Heart right ventricle (tissue), 16 donors: ENCODE measurements around the gene PARD3. TPM values are rescaled to one million over a fixed set of nuclear protein-coding genes. Genes with fewer than 3 reads are reported as not detected.

Experiments used
- ATAC-seq, 8 donors: fragments of 200-7000 bp; cut with Tn5 transposase; one replicate each; pipeline ENCODE4 v1.9.1; 2020; ENCODE audit warnings: mild to moderate bottlenecking in 8 of 8, moderate library complexity in 8 of 8, moderate number of reproducible peaks in 1 of 8
- DNase-seq, 2 donors: peaks; one replicate each; pipeline ENCODE4 v3.0.0-alpha.2; 2020
- H3K27ac ChIP-seq, 10 donors: fragments of 200-600 bp; sonication (generic) in 2 of 10; one replicate each; pipeline versions ENCODE4 v1.5.0 to v1.8.0; 2020 to 2022; ENCODE audit warnings: mild to moderate bottlenecking in 3 of 10
- H3K27me3 ChIP-seq, 7 donors: fragments of 200-600 bp; one replicate each; pipeline ENCODE4 v1.8.0; 2021 to 2022; ENCODE audit warnings: mild to moderate bottlenecking in 2 of 7
- H3K36me3 ChIP-seq, 9 donors: fragments of 200-600 bp; sonication (generic) in 1 of 9; one replicate each; pipeline versions ENCODE4 v1.5.0 to v1.8.0; 2020 to 2022; ENCODE audit warnings: mild to moderate bottlenecking in 2 of 9
- H3K4me1 ChIP-seq, 9 donors: fragments of 200-600 bp; sonication (generic) in 1 of 9; one replicate each; pipeline versions ENCODE4 v1.5.0 to v1.8.0; 2020 to 2022; ENCODE audit warnings: mild to moderate bottlenecking in 4 of 9
- H3K4me3 ChIP-seq, 10 donors: fragments of 200-600 bp; sonication (generic) in 2 of 10; one replicate each; pipeline versions ENCODE4 v1.5.0 to v1.8.0; 2020 to 2022; ENCODE audit warnings: mild to moderate bottlenecking in 7 of 10, moderate library complexity in 2 of 10
- H3K9me3 ChIP-seq, 11 donors: fragments of 200-600 bp in 10 of 11; sonication (generic) in 2 of 11; one replicate each; pipeline versions ENCODE4 v1.5.0 to v1.8.0; 2013 to 2022; ENCODE audit warnings: mild to moderate bottlenecking in 2 of 11, control low read depth in 1 of 11, moderate library complexity in 1 of 11
- WGBS, 2 donors: extraction: QIAGEN DNeasy Blood & Tissue Kit; methylation state at CpG; one replicate each; pipeline ENCODE4 v1.1.7; 2013; ENCODE audit warnings: inconsistent platforms in 1 of 2; 5-methylcytosine and 5-hydroxymethylcytosine counted together
- intact Hi-C, 10 donors: fragments of 100-400 bp; cut with DNase I; formaldehyde crosslinking; loops; one replicate each; pipeline versions ENCODE4 v1.11.1 to v1.14.2; 2022
- polyA plus RNA-seq, 2 donors: library from polyadenylated mRNA; stranded (reverse); fragments of 200-250 nt; gene quantifications; one replicate each; pipeline ENCODE4 v1.2.3, GENCODE V29; 2013
- total RNA-seq, 10 donors: library from RNA; stranded (reverse); fragmentation: NEBNext Ultra II Directional in 3 of 10; extraction: Animal tissue kit (Norgen Biotek cat#: 25700) in 3 of 10; gene quantifications; one replicate each; pipeline versions ENCODE4 v1.2.1 to v1.2.4, GENCODE V29; 2021 to 2023
- TF ChIP-seq, protein P1 (sequence below), 9 donors: fragments of 200-600 bp; sonication (generic) in 2 of 9; IDR thresholded peaks; one replicate each; pipeline versions ENCODE4 v1.5.0 to v1.8.0; 2021 to 2022; ENCODE audit warnings: antibody characterized with exemption in 9 of 9, mild to moderate bottlenecking in 5 of 9, moderate library complexity in 1 of 9
- donor health status: Arrhythmogenic right ventricular cardiomyopathy.
- donor health status: ischemic (EF 13 %, LVEDD 7.1; RV severe dilation, severe dysfunction).
- donor health status: healthy with polysubstance abuse.
- donor health status: DM: no; HTN: yes; CAD: no.
- donor health status: DM: no; HTN: no; CAD: no.
- donor health status: ischemic (EF 25% LVEDD 6.9; RV normal size, moderate dysfunction).
- donor health status: ischemic (EF 25% LVEDD 5.7; RV mildly dilated, moderate dysfunction).
- donor health status: healthy.
- donor health status: DM: yes; HTN: yes; CAD: no.
- donor health status: Ischemic cardiomyopathy.
- donor health status: ischemic (EF 35%, LVEDD 5.7; RV mildly dilated, moderate dysfunction).
- donor health status: nonischemic (EF 11% LVEDD 7.7; RV severe dilation, severe dysfunction).
- donor health status: DM: yes; HTN: yes; CAD: no.
- donor health status: PGD.
- donor health status: ischemic (EF 29% LVEDD 5.4; RV normal size, mild dysfunction).
- donor health status: nonischemic (EF 23%, LVEDD 6.1; RV moderate dilation, normal function).

Gene PARD3
- total and polyA plus RNA-seq, 12 donors: 19.7 to 41.8 (median 34.2) TPM

DNA sequence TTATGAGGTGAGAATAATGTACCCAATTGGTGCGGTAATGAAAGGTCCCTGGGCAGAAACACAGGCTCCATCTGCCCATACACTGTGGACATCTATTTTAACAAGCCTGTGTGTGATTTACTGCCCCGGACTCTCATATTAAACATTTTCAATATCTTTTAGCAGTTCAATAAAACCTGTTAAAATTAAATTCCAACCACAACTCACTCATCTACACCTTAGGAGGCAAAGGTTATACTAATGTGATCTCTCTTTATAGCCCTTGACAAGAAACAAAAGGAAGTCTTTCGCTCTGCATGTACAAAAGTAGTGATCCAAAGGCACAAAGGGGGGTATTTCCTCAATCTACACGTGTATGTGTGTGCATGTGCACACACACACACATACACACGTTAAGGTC, 186.0 kb downstream of the PARD3 start:
- Histone ChIP-seq H3K27ac (no peak overlapping the region), H3K4me1 (peaks cover 0 to 30% (median 13%) of the 10 kb centered on the region in 9 donors), H3K36me3 (no peaks in the 10 kb centered on the region), H3K27me3 (no peaks in the 10 kb centered on the region), H3K4me3 (no peak overlapping the region), H3K9me3 (no peaks in the 10 kb centered on the region)
- no peak for DNase-seq
- no peak for ATAC-seq
- WGBS, 2 donors: 90 to 91% methylated on average over 5 of the region's 5 CpGs
- intact Hi-C loops: no loop called here
- TF ChIP-seq, protein P1, sequence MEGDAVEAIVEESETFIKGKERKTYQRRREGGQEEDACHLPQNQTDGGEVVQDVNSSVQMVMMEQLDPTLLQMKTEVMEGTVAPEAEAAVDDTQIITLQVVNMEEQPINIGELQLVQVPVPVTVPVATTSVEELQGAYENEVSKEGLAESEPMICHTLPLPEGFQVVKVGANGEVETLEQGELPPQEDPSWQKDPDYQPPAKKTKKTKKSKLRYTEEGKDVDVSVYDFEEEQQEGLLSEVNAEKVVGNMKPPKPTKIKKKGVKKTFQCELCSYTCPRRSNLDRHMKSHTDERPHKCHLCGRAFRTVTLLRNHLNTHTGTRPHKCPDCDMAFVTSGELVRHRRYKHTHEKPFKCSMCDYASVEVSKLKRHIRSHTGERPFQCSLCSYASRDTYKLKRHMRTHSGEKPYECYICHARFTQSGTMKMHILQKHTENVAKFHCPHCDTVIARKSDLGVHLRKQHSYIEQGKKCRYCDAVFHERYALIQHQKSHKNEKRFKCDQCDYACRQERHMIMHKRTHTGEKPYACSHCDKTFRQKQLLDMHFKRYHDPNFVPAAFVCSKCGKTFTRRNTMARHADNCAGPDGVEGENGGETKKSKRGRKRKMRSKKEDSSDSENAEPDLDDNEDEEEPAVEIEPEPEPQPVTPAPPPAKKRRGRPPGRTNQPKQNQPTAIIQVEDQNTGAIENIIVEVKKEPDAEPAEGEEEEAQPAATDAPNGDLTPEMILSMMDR (IDR thresholded peaks at IDR 0.05): no peak

DNA sequence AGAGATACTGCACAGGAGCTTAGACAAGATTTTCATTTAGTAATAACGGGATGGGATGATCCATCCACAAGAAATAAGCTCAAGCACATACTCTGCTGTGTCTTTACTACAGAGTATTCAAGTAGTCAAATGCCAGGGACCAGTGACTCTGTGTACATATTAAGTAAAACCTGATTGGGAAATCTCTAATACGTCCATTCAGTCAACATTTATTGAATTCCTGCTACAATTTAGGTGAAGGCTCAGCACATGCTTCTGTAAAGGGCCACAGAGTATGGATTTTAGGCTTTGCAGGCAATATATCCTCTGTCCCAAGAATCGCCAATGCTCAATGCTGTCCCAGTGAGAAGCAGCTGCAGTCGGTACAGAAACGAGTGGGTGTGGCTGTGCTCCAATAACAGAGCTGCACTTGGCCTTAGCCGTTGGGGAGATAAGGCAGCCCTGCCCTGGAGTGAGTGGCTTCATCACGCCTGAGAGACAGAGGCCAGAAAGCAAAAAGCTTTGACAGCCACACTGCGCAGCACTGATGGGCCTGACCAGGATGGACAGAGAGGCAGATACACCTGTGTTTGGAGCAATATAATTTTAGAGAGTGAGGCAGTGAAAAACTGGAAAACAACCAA, 186.8 kb downstream of the PARD3 start:
- Histone ChIP-seq H3K4me1 (peaks cover 0 to 30% (median 13%) of the 10 kb centered on the region in 9 donors), H3K36me3 (no peaks in the 10 kb centered on the region), H3K27ac (peak overlapping the region in 1 of 10 donors; percentile 26), H3K9me3 (no peaks in the 10 kb centered on the region), H3K4me3 (peak overlapping the region in 1 of 10 donors; percentile 16), H3K27me3 (no peaks in the 10 kb centered on the region)
- peak; percentile 68 to 83 for DNase-seq
- TF ChIP-seq, protein P1 (IDR thresholded peaks at IDR 0.05): no peak
- peak; percentile 91 to 97 (median 94) for ATAC-seq
- 27 to 29% methylated on average over 8 of the region's 8 CpGs for WGBS, 2 donors
- intact Hi-C loops: no loop called here

DNA sequence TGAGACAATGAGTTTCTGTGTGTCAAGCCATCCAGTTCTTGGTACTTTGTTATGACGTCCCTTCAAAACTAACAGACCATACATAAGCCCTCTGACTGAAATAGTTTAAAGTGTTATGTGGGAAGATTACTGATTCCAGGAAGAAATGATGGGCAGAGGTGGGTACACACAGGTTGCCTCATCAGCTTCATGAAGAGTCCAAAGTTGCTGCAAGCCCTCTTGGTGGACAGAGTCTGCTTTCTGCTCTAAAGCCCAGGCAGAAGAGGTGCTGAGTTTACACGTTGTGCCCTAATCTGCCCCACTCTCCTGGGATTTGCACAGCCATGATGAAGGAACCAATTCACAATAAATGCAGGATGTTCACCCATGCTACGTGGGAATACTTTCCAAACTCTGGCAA, 187.4 kb downstream of the PARD3 start:
- TF ChIP-seq, protein P1 (IDR thresholded peaks at IDR 0.05): no peak
- Histone ChIP-seq H3K4me1 (peaks cover 0 to 30% (median 16%) of the 10 kb centered on the region in 9 donors), H3K27ac (no peak overlapping the region), H3K27me3 (no peaks in the 10 kb centered on the region), H3K36me3 (no peaks in the 10 kb centered on the region), H3K4me3 (no peak overlapping the region), H3K9me3 (no peaks in the 10 kb centered on the region)
- no peak for ATAC-seq
- DNase-seq: no peak
- 62 to 63% methylated on average over 3 of the region's 3 CpGs for WGBS, 2 donors
- intact Hi-C loops: no loop called here

DNA sequence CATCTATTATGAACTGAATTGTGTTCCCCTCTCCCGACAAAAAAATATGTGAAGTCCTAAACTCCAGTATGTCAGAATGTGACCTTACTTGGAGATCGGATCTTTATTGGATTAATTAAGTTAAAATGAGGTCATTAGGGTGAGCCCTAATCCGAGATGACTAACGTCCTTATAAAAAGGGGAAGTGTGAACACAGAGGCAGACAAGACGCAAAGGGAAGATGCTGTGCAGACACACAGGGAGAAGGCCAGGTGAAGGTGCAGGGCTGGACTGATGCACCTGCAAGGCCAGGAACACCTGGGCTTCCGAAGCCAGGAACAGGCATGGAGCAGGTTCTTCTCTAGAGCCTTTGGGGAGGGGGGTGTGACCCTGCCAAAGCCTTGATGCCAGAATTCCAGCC, 187.8 kb downstream of the PARD3 start:
- intact Hi-C loops: no loop called here
- Histone ChIP-seq H3K4me3 (no peak overlapping the region), H3K9me3 (no peaks in the 10 kb centered on the region), H3K27ac (no peak overlapping the region), H3K27me3 (no peaks in the 10 kb centered on the region), H3K4me1 (peaks cover 0 to 30% (median 16%) of the 10 kb centered on the region in 9 donors), H3K36me3 (no peaks in the 10 kb centered on the region)
- WGBS, 2 donors: 85 to 94% methylated on average over 6 of the region's 6 CpGs
- no peak for DNase-seq
- TF ChIP-seq, protein P1 (IDR thresholded peaks at IDR 0.05): no peak
- ATAC-seq: no peak
